Psoas muscle (tissue), 8 donors: ENCODE results near the gene STEAP3. TPM values are rescaled to one million over a fixed set of nuclear protein-coding genes. Genes with fewer than 3 reads are reported as not detected.

Experiments used
- ATAC-seq, 4 donors: fragments of 200-7000 bp; cut with Tn5 transposase; one replicate each; pipeline ENCODE4 v1.9.1; 2020; ENCODE audit warnings: moderate library complexity in 3 of 4, mild to moderate bottlenecking in 2 of 4
- DNase-seq, 2 donors: peaks; one replicate each; pipeline ENCODE4 v3.0.0-alpha.2; 2020
- H3K27ac ChIP-seq: fragments of 200-600 bp; one replicate; pipeline ENCODE4 v1.8.0; 2022
- H3K27me3 ChIP-seq, 3 donors: fragments of 200-600 bp in 1 of 3; one replicate each; pipeline versions ENCODE4 v1.6.1 to v1.8.0; 2013 to 2022; ENCODE audit warnings: low read length in 2 of 3, mild to moderate bottlenecking in 2 of 3, moderate library complexity in 1 of 3; ENCODE audit not compliant: insufficient read depth in 3 of 3
- H3K36me3 ChIP-seq, 2 donors: fragments of 200-600 bp in 1 of 2; one replicate each; pipeline versions ENCODE4 v1.6.1 to v1.8.0; 2013 to 2022; ENCODE audit warnings: low read depth in 1 of 2, mild to moderate bottlenecking in 1 of 2, moderate library complexity in 1 of 2; ENCODE audit not compliant: insufficient read depth in 1 of 2
- H3K4me1 ChIP-seq: fragments of 200-600 bp; one replicate; pipeline ENCODE4 v1.8.0; 2022
- H3K4me3 ChIP-seq: fragments of 200-600 bp; one replicate; pipeline ENCODE4 v1.8.0; 2022; ENCODE audit warnings: mild to moderate bottlenecking
- H3K9me3 ChIP-seq: fragments of 200-600 bp; one replicate; pipeline ENCODE4 v1.8.0; 2022
- CTCF ChIP-seq: fragments of 200-600 bp; IDR thresholded peaks from one replicate; pipeline ENCODE4 v1.8.0; 2022; ENCODE audit warnings: antibody characterized with exemption
- WGBS, 3 donors: extraction: QIAGEN DNeasy Blood & Tissue Kit; methylation state at CpG; one replicate each; pipeline versions ENCODE4 v1.1.6 to v1.1.7; 2013; 5-methylcytosine and 5-hydroxymethylcytosine counted together
- intact Hi-C, 2 donors: fragments of 100-400 bp; cut with DNase I; formaldehyde crosslinking; loops; one replicate each; pipeline versions ENCODE4 v1.11.0 to v1.14.2; 2022
- polyA plus RNA-seq, 3 donors: library from polyadenylated mRNA; stranded (reverse); fragments of 200-250 nt; gene quantifications; one replicate each; pipeline ENCODE4 v1.2.3, GENCODE V29; 2013
- total RNA-seq, 4 donors: library from RNA; stranded (reverse); fragmentation: NEBNext Ultra II Directional in 2 of 4; extraction: Animal tissue kit (Norgen Biotek cat#: 25700) in 2 of 4; gene quantifications; one replicate each; pipeline versions ENCODE4 v1.2.1 to v1.2.4, GENCODE V29; 2021 to 2023
- donor health status: healthy with polysubstance abuse.
- donor health status: DM: no; HTN: no; CAD: no; lungs with moderate emphysema.
- donor health status: Bipolar disorder and iron deficiency.
- donor health status: healthy.
- donor health status: DM: yes; HTN: yes; CAD: no.
- donor health status: DM: no; HTN: no; CAD: no.
- donor health status: DM: no; HTN: no; CAD: no.
- donor health status: DM: yes; HTN: yes; CAD: no.

Gene STEAP3
- total and polyA plus RNA-seq, 7 donors, result 8.6 to 47.4 (median 15.7) TPM

GRCh38 chr2:119206201-119206600 is 17.4 kb upstream of the STEAP3 start:
- Histone ChIP-seq H3K36me3 (no peaks in the 10 kb centered on the region), H3K4me3 (no peak overlapping the region), H3K27me3 (no peaks in the 10 kb centered on the region), H3K27ac (no peak overlapping the region), H3K9me3 (no peaks in the 10 kb centered on the region), H3K4me1 (no peaks in the 10 kb centered on the region)
- no peak for ATAC-seq
- no peak for TF ChIP-seq CTCF
- intact Hi-C loops, result no loop called here
- no peak for DNase-seq
- 79 to 89% (median 82%) methylated on average over 2 of the region's 2 CpGs for WGBS, 3 donors

- no peaks in the 10 kb centered on the region for H3K9me3 ChIP-seq
- no peak for DNase-seq
- no peak overlapping the region for H3K27ac ChIP-seq
- no peak for ATAC-seq
- H3K4me3 ChIP-seq, result no peak overlapping the region
- intact Hi-C loops, result no loop called here
- no peaks in the 10 kb centered on the region for H3K36me3 ChIP-seq
- H3K4me1 ChIP-seq, result no peaks in the 10 kb centered on the region
- no peak for TF ChIP-seq CTCF
- 67 to 98% (median 72%) methylated on average over 2 of the region's 2 CpGs for WGBS, 3 donors
- no peaks in the 10 kb centered on the region for H3K27me3 ChIP-seq
Observed at GRCh38 chr2:119207447-119207846, 16.2 kb upstream of the STEAP3 start.

GRCh38 chr2:119208791-119209203 is 14.8 kb upstream of the STEAP3 start:
- no peaks in the 10 kb centered on the region for H3K9me3 ChIP-seq
- no peak overlapping the region for H3K4me3 ChIP-seq
- H3K36me3 ChIP-seq, result no peaks in the 10 kb centered on the region
- ATAC-seq, result peak in 2 of 4 donors; percentile 37 to 54
- no peak overlapping the region for H3K27ac ChIP-seq
- no peak for DNase-seq
- intact Hi-C loops, result no loop called here
- H3K27me3 ChIP-seq, result no peaks in the 10 kb centered on the region
- 40 to 49% (median 42%) methylated on average over 4 of the region's 4 CpGs for WGBS, 3 donors
- no peaks in the 10 kb centered on the region for H3K4me1 ChIP-seq
- TF ChIP-seq CTCF, result no peak

GRCh38 chr2:119212139-119212800 is 11.4 kb upstream of the STEAP3 start:
- intact Hi-C loops, result no loop called here
- DNase-seq (no peak), ATAC-seq (peak in 1 of 4 donors; percentile 65)
- Histone ChIP-seq H3K36me3 (no peaks in the 10 kb centered on the region), H3K9me3 (no peaks in the 10 kb centered on the region), H3K4me3 (no peak overlapping the region), H3K27me3 (no peaks in the 10 kb centered on the region), H3K4me1 (no peaks in the 10 kb centered on the region), H3K27ac (no peak overlapping the region)
- no peak for TF ChIP-seq CTCF
- WGBS, 3 donors, result 41 to 49% (median 46%) methylated on average over 10 of the region's 10 CpGs

DNA sequence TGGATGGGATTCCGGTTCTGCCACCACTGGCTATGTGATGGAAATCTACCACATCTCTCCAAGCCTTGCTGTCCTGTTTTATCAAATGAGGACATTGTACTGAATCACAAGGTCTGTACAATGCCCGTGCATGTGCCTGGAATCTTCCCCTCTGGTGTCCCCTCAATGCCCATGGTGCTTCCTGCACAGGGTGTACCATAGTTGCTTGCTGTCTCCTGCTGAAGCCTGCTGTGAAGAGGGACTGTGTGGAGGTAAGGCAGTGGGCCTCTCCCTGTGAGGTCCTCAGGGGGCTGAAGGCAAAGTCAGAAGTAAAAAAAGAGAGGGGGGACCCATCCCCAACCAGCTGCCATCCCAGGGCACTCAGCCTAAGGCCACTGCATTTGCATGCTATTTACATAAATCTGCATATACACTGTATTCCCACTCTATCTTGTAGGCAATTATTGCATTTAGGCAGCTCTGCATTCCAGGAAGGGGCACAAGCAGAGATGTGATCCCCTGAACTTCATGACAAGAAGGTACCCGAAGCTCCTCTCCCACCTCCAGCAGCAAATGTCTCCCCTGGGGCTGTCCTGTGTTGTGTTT is 9.1 kb upstream of the STEAP3 start:
- WGBS, 3 donors, result 67 to 71% (median 71%) methylated on average over 3 of the region's 3 CpGs
- no peaks in the 10 kb centered on the region for H3K9me3 ChIP-seq

More for the DNA sequence above, 9.1 kb upstream of the STEAP3 start:
- H3K27ac ChIP-seq, result no peak overlapping the region
- H3K27me3 ChIP-seq, result no peaks in the 10 kb centered on the region
- intact Hi-C loops, result no loop called here
- ATAC-seq (no peak), DNase-seq (no peak)
- no peak overlapping the region for H3K4me3 ChIP-seq
- no peaks in the 10 kb centered on the region for H3K36me3 ChIP-seq
- H3K4me1 ChIP-seq, result no peaks in the 10 kb centered on the region
- no peak for TF ChIP-seq CTCF
